PC-9 (cell line): ENCODE measurements around the gene PADI1.

Experiments
- EZH2 ChIP-seq: fragments of 200-600 bp; sonication (generic); IDR thresholded peaks from 2 replicates; pipeline ENCODE4 v1.8.0; 2017; ENCODE audit warnings: antibody characterized with exemption, low read depth
- TF ChIP-seq, protein P1 (sequence below): fragments of 200-600 bp; sonication (generic); conservative IDR thresholded peaks from 2 replicates; pipeline ENCODE4 v1.6.1; 2017; ENCODE audit warnings: mixed run types, antibody characterized with exemption, mild to moderate bottlenecking, moderate library complexity

DNA sequence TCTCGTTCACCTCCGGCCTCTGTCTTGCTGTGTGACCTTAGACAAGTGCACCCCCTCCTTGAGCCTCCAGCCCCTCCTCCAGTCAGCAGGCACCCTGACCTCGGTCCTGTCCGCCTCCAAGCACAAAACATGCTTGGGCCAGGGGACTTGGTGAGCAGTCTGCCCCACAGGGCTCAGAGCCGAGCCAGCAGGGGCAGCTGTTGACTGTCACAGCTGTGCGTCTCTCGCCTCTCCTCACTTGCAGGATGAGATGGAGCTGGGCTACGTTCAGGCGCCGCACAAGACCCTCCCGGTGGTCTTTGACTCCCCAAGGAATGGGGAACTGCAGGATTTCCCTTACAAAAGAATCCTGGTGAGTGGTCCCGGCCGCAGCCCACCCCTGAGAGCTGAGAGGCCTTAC is 68.2 kb downstream of the PADI1 start:
- TF ChIP-seq, protein P1, sequence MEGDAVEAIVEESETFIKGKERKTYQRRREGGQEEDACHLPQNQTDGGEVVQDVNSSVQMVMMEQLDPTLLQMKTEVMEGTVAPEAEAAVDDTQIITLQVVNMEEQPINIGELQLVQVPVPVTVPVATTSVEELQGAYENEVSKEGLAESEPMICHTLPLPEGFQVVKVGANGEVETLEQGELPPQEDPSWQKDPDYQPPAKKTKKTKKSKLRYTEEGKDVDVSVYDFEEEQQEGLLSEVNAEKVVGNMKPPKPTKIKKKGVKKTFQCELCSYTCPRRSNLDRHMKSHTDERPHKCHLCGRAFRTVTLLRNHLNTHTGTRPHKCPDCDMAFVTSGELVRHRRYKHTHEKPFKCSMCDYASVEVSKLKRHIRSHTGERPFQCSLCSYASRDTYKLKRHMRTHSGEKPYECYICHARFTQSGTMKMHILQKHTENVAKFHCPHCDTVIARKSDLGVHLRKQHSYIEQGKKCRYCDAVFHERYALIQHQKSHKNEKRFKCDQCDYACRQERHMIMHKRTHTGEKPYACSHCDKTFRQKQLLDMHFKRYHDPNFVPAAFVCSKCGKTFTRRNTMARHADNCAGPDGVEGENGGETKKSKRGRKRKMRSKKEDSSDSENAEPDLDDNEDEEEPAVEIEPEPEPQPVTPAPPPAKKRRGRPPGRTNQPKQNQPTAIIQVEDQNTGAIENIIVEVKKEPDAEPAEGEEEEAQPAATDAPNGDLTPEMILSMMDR = no peak
- TF ChIP-seq EZH2 = no peak
